GM12878 (cell line): Measurements from ENCODE around the gene HMGB2. TPM values are rescaled to one million over a fixed set of nuclear protein-coding genes. Genes with fewer than 3 reads are reported as not detected.

ENCODE experiments used
- ATAC-seq: fragments of 200-7000 bp; cut with Tn5 transposase; 3 replicates; pipeline ENCODE4 v1.9.1; 2020; ENCODE audit warnings: mild to moderate bottlenecking, moderate library complexity
- BruUV-seq: library from RNA; stranded (reverse); fragments of 400-500 nt; replicated peaks from 2 replicates; lab custom pipeline; 2021; lab: Mats Ljungman, UMichigan
- CTCF ChIA-PET: fragments of 300-600 bp; sonication (Branson Sonifier 250); formaldehyde crosslinking; extraction: SDS; loops from one replicate; lab custom pipeline; 2021; ENCODE audit warnings: inconsistent platforms; lab: Yijun Ruan, JAX
- POLR2A ChIA-PET: fragments of 350-600 bp; formaldehyde crosslinking; extraction: SDS; loops from one replicate; lab custom pipeline; 2021; ENCODE audit warnings: inconsistent platforms; lab: Charles Lee
- RAD21 ChIA-PET: fragments of 300-600 bp; sonication (Branson Sonifier 250); formaldehyde crosslinking; loops from one replicate; lab custom pipeline; 2023; ENCODE audit warnings: antibody characterized with exemption; ENCODE audit not compliant: unreplicated experiment; lab: Charles Lee
- SMC1A ChIA-PET: fragments of 300-600 bp; sonication (Branson Sonifier 250); formaldehyde crosslinking; loops from one replicate; lab custom pipeline; 2023; ENCODE audit not compliant: unreplicated experiment, uncharacterized antibody; lab: Charles Lee
- DNase-seq: peaks from one replicate; pipeline ENCODE4 v3.0.0-alpha.2; 2011; ENCODE audit warnings: low read depth, low spot score
- FAIRE-seq: peaks from 3 replicates; lab custom pipeline; 2011; peaks lifted over from hg19 to GRCh38; lab: Jason Lieb, UNC
- H2AFZ ChIP-seq: 2 replicates; pipeline ENCODE4 v1.6.0; 2011; ENCODE audit warnings: low read depth, low read length, control low read depth; ENCODE audit not compliant: control insufficient read depth
- H3K27ac ChIP-seq: 2 replicates; pipeline ENCODE4 v1.5.1; 2011; ENCODE audit warnings: control low read depth; ENCODE audit not compliant: control insufficient read depth, insufficient read depth
- H3K27me3 ChIP-seq, 2 experiments: replicated peaks in 1 of 2; 2 replicates each; pipeline versions ENCODE4 v1.6.0 to v1.6.1; 2011; ENCODE audit warnings: low read length in 1 of 2; ENCODE audit not compliant: control insufficient read depth in 2 of 2, insufficient read depth in 2 of 2
- H3K36me3 ChIP-seq, 2 experiments: 2 replicates each; pipeline ENCODE4 v1.5.1; 2011; ENCODE audit warnings: low read length in 1 of 2; ENCODE audit not compliant: control insufficient read depth in 2 of 2, insufficient read depth in 2 of 2
- H3K4me1 ChIP-seq: 2 replicates; pipeline ENCODE4 v1.6.1; 2011; ENCODE audit warnings: mild to moderate bottlenecking, low read length, moderate library complexity, mixed read lengths; ENCODE audit not compliant: control insufficient read depth, insufficient read depth
- H3K4me2 ChIP-seq: 2 replicates; pipeline ENCODE4 v1.6.0; 2011; ENCODE audit warnings: control low read depth; ENCODE audit not compliant: control insufficient read depth, insufficient read depth
- H3K4me3 ChIP-seq: fragments of 200-600 bp; sonication (generic); 2 replicates; pipeline ENCODE4 v1.5.1; 2016
- H3K79me2 ChIP-seq: 2 replicates; pipeline ENCODE4 v1.6.0; 2011; ENCODE audit warnings: low read length; ENCODE audit not compliant: control insufficient read depth, insufficient read depth
- H3K9ac ChIP-seq: 2 replicates; pipeline ENCODE4 v1.8.0; 2011; ENCODE audit warnings: low read length, control low read depth, mixed read lengths; ENCODE audit not compliant: control insufficient read depth, insufficient read depth
- H3K9me3 ChIP-seq: replicated peaks from 3 replicates; pipeline ENCODE4 v1.5.1; 2011; ENCODE audit warnings: mild to moderate bottlenecking, low read length; ENCODE audit not compliant: control insufficient read depth, insufficient read depth
- H4K20me1 ChIP-seq: 2 replicates; pipeline ENCODE4 v1.6.0; 2011; ENCODE audit not compliant: control insufficient read depth, insufficient read depth
- ATF7 ChIP-seq: fragments of 450-650 bp; IDR thresholded peaks from 2 replicates; pipeline ENCODE4 v1.6.1; 2016; ENCODE audit warnings: low read depth, mild to moderate bottlenecking
- CTCF ChIP-seq, 3 experiments: IDR thresholded peaks in 2 of 3; conservative IDR thresholded peaks in 1 of 3; 2 replicates each; pipeline ENCODE4 v1.5.1; 2011; ENCODE audit warnings: low read depth in 3 of 3, low read length in 3 of 3, mild to moderate bottlenecking in 3 of 3, control low read depth in 2 of 3, moderate library complexity in 2 of 3, inconsistent platforms in 1 of 3, mixed read lengths in 1 of 3; ENCODE audit not compliant: control insufficient read depth in 2 of 3, insufficient read depth in 1 of 3; ENCODE audit errors: extremely low read depth in 1 of 3
- RAD21 ChIP-seq: IDR thresholded peaks from 2 replicates; pipeline ENCODE4 v1.6.1; 2011; ENCODE audit warnings: mild to moderate bottlenecking, low read depth, low read length, moderate library complexity; ENCODE audit not compliant: insufficient read depth
- WGBS: methylation state at CpG from one replicate; pipeline ENCODE4 v1.1.6; 2016; ENCODE audit warnings: low lambda C conversion rate; ENCODE audit not compliant: insufficient replicate concordance, insufficient coverage; ENCODE audit errors: missing lambda C conversion rate; 5-methylcytosine and 5-hydroxymethylcytosine counted together
- in situ Hi-C: fragments of 300-500 bp; cut with MboI; formaldehyde crosslinking; loops from 9 replicates; pipeline ENCODE4 v1.14.3; 2018; ENCODE audit warnings: mixed read lengths
- intact Hi-C: fragments of 100-400 bp; cut with micrococcal nuclease; formaldehyde crosslinking; loops from one replicate; pipeline ENCODE4 v1.14.2; 2022; ENCODE audit not compliant: unreplicated experiment
- polyA plus RNA-seq, 11 experiments: library from polyadenylated mRNA; depleted of rRNA in 4 of 11; unstranded in 6 of 11; stranded (reverse) in 5 of 11; fragments of >200 nt; fragmentation: Nextera tagmentation in 4 of 11; fragmentation: Illumina TruSeq in 1 of 11; extraction: Ambion mirVana in 4 of 11; extraction: Trizol in 1 of 11; gene quantifications; 1 replicate in 1 of 11; 2 replicates in 10 of 11; pipeline versions ENCODE4 v1.2.1 to v1.2.3, GENCODE V29; 2011 to 2016; ENCODE audit warnings: inconsistent platforms in 2 of 11, missing spikeins in 2 of 11, low read depth in 1 of 11
- total RNA-seq, 4 experiments: library from RNA; depleted of rRNA in 3 of 4; stranded (reverse); fragments of >200 nt in 3 of 4; fragmentation: Illumina TruSeq in 1 of 4; extraction: Trizol in 1 of 4; gene quantifications; 2 replicates each; pipeline versions ENCODE4 v1.2.1 to v1.2.3, GENCODE V29; 2013 to 2021

The HMGB2 gene
- total and polyA plus RNA-seq, 10 of the 15 experiments (the other 5 are each of a cell fraction or from before 2014, with no cell fraction given), result 260 to 961 (median 668) TPM

DNA sequence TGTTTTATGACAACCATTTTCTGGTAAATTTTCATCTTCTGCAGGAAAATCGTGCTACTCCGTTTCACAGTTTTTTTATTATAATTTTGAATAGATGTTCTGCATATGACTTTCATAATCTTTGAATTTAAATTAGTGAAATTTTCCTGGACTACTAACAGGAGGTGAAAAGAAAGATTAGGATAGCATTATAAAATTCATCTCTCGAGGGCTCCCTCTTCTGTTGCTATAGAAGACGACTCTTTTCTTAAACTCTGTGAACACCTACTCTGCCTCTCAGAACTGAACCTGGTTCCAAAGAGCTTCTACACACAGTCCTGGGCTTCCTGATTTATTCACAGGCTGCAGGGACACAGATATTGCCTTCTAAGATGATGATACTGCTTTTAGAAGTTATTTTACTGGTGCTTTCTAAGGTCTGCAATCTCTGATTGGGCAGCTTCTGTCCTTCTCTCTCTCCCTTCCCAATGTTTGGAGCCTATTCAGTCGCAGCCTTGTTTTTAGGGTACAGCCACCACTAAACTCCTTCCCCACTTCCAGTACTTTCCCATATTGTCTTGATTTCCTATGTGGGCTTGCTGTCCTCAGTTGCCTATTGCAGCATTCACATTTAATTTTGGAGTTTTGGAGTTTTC lies 26.5 kb upstream of the HMGB2 start:
- ATAC-seq, result peak; percentile 63
- H3K36me3 ChIP-seq, result no peaks in the 10 kb centered on the region
- ChIA-PET CTCF (interaction anchor here (1.0 to 1.3 kb wide), 6 partner anchors 9 to 68 kb away, joined by 3 to 7 read pairs (median 4); no protein-coding TSS in a partner anchor), POLR2A (no interaction called here), SMC1A (interaction anchor here (0.9 to 1.6 kb wide), 4 partner anchors 11 to 42 kb away, joined by 3 to 5 read pairs (median 4); no protein-coding TSS in a partner anchor), RAD21 (interaction anchor here (0.9 to 1.3 kb wide), 2 partner anchors 42 to 59 kb away, joined by 3 to 6 read pairs; no protein-coding TSS in a partner anchor)
- WGBS, result 69% methylated on average over 5 of the region's 5 CpGs
- no peaks in the 10 kb centered on the region for H3K27me3 ChIP-seq
- no peak for DNase-seq
- H3K79me2 ChIP-seq, result no peaks in the 10 kb centered on the region
- no peak overlapping the region for H3K4me2 ChIP-seq
- FAIRE-seq, result no peak
- H4K20me1 ChIP-seq, result no peaks in the 10 kb centered on the region
- TF ChIP-seq RAD21, result 0 out of 2 replicates have a peak, but pooled peaks have one; percentile 8
- peak in 2 of 3 experiments; percentile 15 to 24; a peak in 1 of 6 replicates for TF ChIP-seq CTCF (IDR thresholded peaks at IDR 0.05 in 2 of 3, conservative IDR thresholded peaks at IDR 0.05 in 1 of 3; ENCODE audit: control insufficient read depth in 2 of 3, extremely low read depth in 1 of 3, insufficient read depth in 1 of 3, low read depth in 3 of 3, low read length in 3 of 3)
- TF ChIP-seq ATF7, result no peak
- intact Hi-C loops, result loop anchor here (2.0 kb wide), 1 partner anchor 42 kb away; no protein-coding TSS in a partner anchor
- no peak overlapping the region for H3K4me3 ChIP-seq
- no peaks in the 10 kb centered on the region for H3K9me3 ChIP-seq
- no peak overlapping the region for H3K27ac ChIP-seq
- no peak overlapping the region for H3K9ac ChIP-seq
- H2AFZ ChIP-seq, result no peak overlapping the region
- H3K4me1 ChIP-seq, result no peaks in the 10 kb centered on the region
- no TSS peak for BruUV-seq
- in situ Hi-C loops, result no loop called here
